ENCODE results near the gene LRMDA. TPM values are rescaled to one million over a fixed set of nuclear protein-coding genes. Genes with fewer than 3 reads are reported as not detected.

LRMDA gene
- total RNA-seq, 4 donors from 2014 or later = 7.3 to 20.1 (median 8.4) TPM

GRCh38 chr10:76492678-76493472 lies 1061.5 kb downstream of the LRMDA start:
- H3K27ac ChIP-seq = no peak overlapping the region
- H3K27me3 ChIP-seq = no peaks in the 10 kb centered on the region
- ATAC-seq = no peak
- H3K4me1 ChIP-seq = no peaks in the 10 kb centered on the region
- H3K4me3 ChIP-seq = no peak overlapping the region
- WGBS, 2 donors (ENCODE audit: low coverage in 1 of 2) = 79 to 88% methylated on average over 2 to 5 of the region's 5 CpGs
- TF ChIP-seq CTCF (IDR thresholded peaks at IDR 0.05) (no peak), POLR2AphosphoS5 (IDR thresholded peaks at IDR 0.05) (no peak), EP300 (IDR thresholded peaks at IDR 0.05) (no peak), POLR2A (IDR thresholded peaks at IDR 0.05) (no peak)
- no peaks in the 10 kb centered on the region for H3K36me3 ChIP-seq
- peaks cover 0 to 38% (median 0%) of the 10 kb centered on the region in 3 donors for H3K9me3 ChIP-seq

GRCh38 chr10:76497666-76498065 lies 1066.2 kb downstream of the LRMDA start:
- H3K4me1 ChIP-seq = no peaks in the 10 kb centered on the region
- no peaks in the 10 kb centered on the region for H3K27me3 ChIP-seq
- no peak overlapping the region for H3K27ac ChIP-seq
- no peaks in the 10 kb centered on the region for H3K36me3 ChIP-seq
- no peak overlapping the region for H3K4me3 ChIP-seq
- TF ChIP-seq POLR2A (IDR thresholded peaks at IDR 0.05) (no peak), CTCF (IDR thresholded peaks at IDR 0.05) (no peak), POLR2AphosphoS5 (IDR thresholded peaks at IDR 0.05) (no peak), EP300 (IDR thresholded peaks at IDR 0.05) (no peak)
- no peak for ATAC-seq
- H3K9me3 ChIP-seq = peaks cover 0 to 17% (median 0%) of the 10 kb centered on the region in 3 donors

GRCh38 chr10:76504823-76505222 lies 1073.4 kb downstream of the LRMDA start:
- Histone ChIP-seq H3K4me3 (no peak overlapping the region), H3K4me1 (peaks cover 0 to 10% (median 0%) of the 10 kb centered on the region in 3 donors), H3K27ac (no peak overlapping the region), H3K36me3 (no peaks in the 10 kb centered on the region), H3K9me3 (peaks cover 0 to 23% (median 0%) of the 10 kb centered on the region in 3 donors), H3K27me3 (no peaks in the 10 kb centered on the region)
- 90% methylated on average over 1 of the region's 1 CpG; no CpG with 5 or more reads in 1 of the 2 donors for WGBS, 2 donors (ENCODE audit: low coverage in 1 of 2)
- no peak for TF ChIP-seq CTCF (IDR thresholded peaks at IDR 0.05)
- TF ChIP-seq POLR2A (IDR thresholded peaks at IDR 0.05) = no peak
- TF ChIP-seq POLR2AphosphoS5 (IDR thresholded peaks at IDR 0.05) = no peak
- no peak for TF ChIP-seq EP300 (IDR thresholded peaks at IDR 0.05)
- ATAC-seq = no peak

- TF ChIP-seq EP300 (IDR thresholded peaks at IDR 0.05) (no peak), POLR2AphosphoS5 (IDR thresholded peaks at IDR 0.05) (no peak), CTCF (IDR thresholded peaks at IDR 0.05) (no peak), POLR2A (IDR thresholded peaks at IDR 0.05) (no peak)
- H3K9me3 ChIP-seq = peaks cover 0 to 15% (median 0%) of the 10 kb centered on the region in 3 donors
- peaks cover 0 to 11% (median 0%) of the 10 kb centered on the region in 3 donors for H3K4me1 ChIP-seq
- H3K36me3 ChIP-seq = no peaks in the 10 kb centered on the region
- no peak overlapping the region for H3K4me3 ChIP-seq
- ATAC-seq = no peak
- WGBS, 2 donors (ENCODE audit: low coverage in 1 of 2) = 70 to 79% methylated on average over 2 of the region's 3 CpGs
- no peak overlapping the region for H3K27ac ChIP-seq
- H3K27me3 ChIP-seq = no peaks in the 10 kb centered on the region
Observed at GRCh38 chr10:76509446-76509845, 1078.0 kb downstream of the LRMDA start.

- H3K9me3 ChIP-seq = no peaks in the 10 kb centered on the region
- no peak overlapping the region for H3K27ac ChIP-seq
- ATAC-seq = no peak
- no peaks in the 10 kb centered on the region for H3K27me3 ChIP-seq
- no peak overlapping the region for H3K4me3 ChIP-seq
- TF ChIP-seq POLR2AphosphoS5 (IDR thresholded peaks at IDR 0.05) = no peak
- no peak for TF ChIP-seq EP300 (IDR thresholded peaks at IDR 0.05)
- no peak for TF ChIP-seq POLR2A (IDR thresholded peaks at IDR 0.05)
- TF ChIP-seq CTCF (IDR thresholded peaks at IDR 0.05) = no peak
- 94 to 100% methylated on average over 1 to 2 of the region's 2 CpGs for WGBS, 2 donors (ENCODE audit: low coverage in 1 of 2)
- H3K4me1 ChIP-seq = peaks cover 0 to 6% (median 0%) of the 10 kb centered on the region in 3 donors
- H3K36me3 ChIP-seq = no peaks in the 10 kb centered on the region
Observed at GRCh38 chr10:76514321-76514720, 1082.9 kb downstream of the LRMDA start.
